ENCODE data around the gene ARHGAP5.

GRCh38 chr14:32077081-32078022 lies at the start of gene ARHGAP5:
- TF ChIP-seq CTCF (IDR thresholded peaks at IDR 0.05): peak in 2 of 6 experiments; percentile 10 to 23
- peak in 2 of 4 donors; percentile 18 to 52 for TF ChIP-seq POLR2A (IDR thresholded peaks at IDR 0.05)
